GM19240 (cell line): ENCODE data around the gene PACC1.

Experiments used
- DNase-seq: peaks from one replicate; pipeline ENCODE4 v3.0.0; 2011; ENCODE audit warnings: low spot score; ENCODE audit not compliant: insufficient read length

Gene PACC1

DNA sequence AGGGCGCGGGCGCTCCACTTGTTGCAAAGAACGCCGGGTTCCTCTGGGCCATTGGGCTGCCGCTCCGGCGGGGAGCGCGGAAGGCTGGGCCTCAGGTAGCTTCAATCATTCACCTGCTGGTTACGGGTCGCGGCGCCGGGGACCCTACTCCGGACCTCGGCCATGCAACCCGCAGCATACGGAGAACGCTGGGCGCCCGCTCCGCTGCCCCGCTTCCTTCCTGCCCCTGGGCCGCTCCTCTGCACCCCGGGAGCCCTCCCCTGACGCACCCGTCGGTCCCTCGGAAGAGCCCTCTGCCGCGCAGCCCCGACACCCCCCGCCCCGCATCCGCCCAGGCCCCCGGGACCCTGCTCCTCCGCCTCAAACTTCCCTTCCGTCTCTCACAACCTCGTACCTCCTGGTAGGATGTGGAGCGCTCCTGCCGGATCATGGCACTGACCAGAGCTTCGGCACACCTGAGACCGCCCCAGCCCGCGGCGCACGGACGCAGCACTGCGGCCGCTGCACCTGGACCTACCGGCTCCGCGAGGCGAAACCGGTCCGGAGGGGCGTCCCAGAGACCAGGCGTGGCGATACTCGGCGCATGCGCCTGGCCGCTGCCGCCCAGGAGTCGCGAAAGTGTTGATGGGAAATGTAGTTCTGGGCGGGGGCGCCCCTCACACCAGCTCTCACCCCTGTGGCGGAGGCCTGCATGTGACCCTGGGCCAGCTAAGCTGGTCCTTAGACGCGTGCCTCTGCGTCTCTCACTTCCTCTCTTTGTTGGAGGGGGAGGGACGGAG, at the start of gene PACC1:
Gene PACC1 (minus strand): TSS at position 559 of the 779 bp plus-strand sequence. CDS start 129 bp downstream, at position 430.
- DNase-seq = peak; percentile 94

DNA sequence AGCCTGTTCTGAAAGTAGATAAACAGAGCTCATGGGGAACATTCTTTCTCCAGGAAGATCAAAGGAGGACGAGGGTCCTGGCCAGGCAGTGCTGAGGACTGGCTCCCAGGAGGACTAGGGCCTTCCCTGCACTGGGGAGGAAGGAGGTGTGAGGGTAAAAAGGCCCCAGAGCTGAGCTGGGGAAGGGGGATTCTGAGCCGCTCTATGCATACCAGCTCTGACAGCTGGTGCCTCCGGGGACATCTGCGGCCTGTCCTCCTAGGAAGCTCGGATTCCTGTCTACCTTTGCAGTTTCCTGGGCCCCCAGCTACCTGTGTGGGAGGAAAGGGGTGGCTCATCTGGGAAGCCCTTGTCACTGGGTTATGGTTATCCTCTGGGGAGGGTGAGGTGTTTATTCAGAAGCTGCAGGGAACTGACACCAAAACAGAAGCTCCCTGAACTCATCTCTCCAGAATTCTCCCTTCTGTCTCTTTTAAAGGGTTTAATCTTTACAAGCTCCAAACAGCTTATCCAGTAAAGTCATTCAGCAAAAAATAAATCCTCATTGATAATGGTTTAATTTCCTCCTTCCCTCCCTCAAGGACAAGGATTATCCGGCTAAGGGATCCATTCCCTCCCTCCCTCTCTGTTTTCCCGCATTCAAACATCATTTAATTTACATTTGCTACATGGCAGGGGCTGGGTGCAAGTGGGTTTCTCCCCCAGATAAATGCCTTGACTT, 49.0 kb upstream of the PACC1 start:
- DNase-seq = no peak

DNA sequence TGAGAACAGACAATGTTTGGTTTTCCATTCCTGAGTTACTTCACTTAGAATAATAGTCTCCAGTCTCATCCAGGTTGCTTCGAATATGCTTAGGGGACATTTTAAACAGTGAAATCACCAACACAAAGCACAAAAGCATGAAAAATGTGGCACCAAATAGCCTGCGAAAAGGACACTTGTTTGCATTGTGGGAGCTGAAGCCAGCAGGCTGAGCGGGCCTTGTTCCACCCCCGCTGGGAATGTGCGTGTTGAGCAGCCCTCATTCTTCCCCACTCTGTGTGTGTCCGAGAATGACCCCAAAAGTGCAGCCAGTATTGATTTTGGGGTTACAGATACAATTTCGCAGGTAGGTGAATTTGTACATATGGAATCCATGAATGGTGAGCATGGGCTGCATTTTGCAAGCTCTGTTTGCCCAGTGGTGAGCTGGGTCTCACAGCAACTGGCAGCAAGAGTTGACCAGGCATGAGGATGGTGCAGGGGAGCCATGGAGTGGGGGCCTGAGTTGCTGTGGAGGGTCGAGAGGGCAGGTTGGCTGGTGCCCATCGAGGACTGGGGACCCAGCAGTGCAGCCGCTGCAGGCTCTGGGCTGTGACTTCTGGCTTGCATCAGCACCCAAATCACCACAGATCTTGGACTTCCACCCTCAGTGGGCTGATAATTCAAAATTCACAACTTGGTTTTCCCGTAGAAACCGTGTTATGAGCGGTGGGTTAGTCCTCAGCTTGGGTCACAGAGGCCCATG, 47.4 kb upstream of the PACC1 start:
- DNase-seq = no peak

DNA sequence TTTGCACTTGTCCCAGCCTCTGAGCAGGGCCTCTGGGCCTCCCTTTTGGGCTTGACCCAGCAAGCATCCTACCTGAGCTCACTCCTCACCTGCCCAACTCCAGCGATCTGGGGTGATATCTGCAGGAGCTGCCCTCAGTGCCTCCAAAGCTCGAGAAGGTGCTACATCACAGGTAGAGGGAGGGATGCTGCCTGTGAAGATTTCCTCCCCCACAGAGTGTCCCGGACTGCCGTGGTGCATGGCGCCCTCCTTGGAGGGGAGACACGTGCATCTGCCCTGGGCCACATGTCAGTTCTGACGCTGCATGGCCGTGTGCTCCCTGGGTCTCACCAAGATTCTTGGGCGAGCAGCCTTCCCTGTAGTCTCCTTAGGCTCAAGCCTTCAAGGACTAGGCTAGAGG, 45.7 kb upstream of the PACC1 start:
- no peak for DNase-seq

DNA sequence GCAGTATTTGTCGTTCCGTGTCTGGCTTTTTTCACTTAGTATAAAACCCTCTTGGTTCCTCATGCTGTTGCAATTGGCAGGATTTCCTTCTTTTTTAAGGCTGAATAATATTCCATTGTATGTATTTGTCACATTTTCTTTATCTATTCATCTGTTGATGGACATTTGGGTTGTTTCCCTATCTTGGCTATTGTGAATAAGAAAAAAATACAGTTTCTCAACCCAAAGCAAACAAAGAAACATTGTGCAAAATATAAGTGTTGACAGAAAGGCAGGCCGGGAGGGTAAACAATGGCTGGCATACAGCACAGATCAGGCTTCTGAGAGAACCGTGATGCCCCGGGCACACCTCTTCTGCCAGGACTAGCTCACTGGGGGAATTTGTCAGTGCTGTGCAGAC, 45.0 kb upstream of the PACC1 start:
- no peak for DNase-seq

DNA sequence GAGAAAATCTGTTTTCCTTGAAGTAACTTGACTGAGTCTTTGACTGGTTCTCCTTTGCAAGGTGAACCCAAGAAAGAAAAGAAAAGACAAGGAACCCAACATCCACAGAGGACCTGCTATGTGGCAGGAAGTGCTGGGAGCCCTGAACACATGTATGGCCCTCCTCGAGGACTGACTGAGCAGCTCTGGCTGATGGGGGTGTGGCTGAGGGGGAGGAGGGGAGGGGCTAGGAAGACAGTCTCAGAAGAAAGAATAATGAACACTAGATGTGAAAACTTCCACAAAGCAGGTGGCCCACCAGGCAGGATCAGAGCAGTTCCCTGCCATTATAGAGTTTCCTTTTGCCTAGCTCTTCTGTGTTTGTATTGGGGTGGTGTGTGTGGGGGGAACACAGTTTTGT, 44.1 kb upstream of the PACC1 start:
- DNase-seq = no peak

DNA sequence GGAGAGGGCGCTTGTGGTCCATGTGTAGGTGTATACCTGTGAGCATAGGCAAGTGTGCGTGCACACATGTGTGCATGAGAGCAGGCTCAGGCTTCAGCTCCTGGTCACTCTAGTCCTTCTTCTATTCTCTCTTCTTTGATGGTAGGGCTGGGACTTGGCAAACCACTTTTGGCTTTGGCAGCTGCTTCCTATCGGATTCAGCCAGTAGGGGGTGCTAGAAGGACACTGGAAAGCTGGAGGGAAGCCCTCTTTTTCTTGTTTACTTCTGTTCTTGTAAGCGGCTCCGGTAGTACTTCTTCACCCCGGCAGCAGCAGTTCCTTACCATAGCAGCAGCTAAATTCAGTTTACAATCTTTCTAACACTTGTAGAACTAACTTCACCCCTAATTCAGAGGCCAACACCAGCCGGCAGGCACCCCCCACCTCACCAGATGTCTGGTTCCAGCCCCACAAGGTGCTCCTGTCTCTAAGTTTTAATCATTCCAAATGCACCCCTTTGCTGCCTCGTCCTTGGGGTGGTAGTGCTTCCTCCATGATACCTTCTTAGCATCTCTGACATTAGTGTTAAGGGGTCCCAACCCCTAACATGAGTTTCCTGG, 43.2 kb upstream of the PACC1 start:
- DNase-seq = peak; percentile 48

DNA sequence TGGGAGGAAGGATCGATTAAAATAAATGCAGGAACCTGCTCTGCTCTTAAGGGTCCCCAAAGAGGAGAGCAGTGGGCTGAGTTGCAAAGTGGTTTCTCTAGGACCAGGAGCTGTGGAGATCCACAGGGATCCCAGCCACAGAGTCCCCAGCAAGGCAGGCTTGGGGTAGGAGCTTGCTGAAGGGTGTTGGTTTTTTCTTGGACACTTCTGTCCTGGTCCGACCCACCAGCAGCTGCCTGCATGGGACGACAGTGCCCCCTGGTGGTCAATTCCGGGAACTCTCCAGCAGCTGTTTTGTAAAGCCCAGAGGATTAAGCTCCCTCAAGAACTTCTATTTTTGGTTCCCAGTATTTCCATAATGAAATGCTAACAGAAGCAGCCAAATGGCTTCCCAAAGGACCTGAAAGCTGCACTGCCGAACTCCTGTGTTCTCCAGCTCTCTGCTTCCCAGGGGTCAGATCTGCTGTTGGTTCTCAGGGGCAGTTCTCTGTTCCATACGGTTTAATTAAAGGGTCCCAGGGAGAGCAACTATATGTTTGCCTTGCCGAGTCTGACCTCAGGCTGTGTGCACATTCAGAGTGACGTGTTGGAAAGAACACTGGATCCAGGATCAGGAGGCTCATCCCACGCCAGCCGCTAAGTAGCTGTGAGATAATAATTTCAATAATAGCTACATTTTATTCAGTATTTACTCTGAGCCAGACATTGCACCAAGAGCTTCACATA, 41.3 kb upstream of the PACC1 start:
- DNase-seq = peak; percentile 81

DNA sequence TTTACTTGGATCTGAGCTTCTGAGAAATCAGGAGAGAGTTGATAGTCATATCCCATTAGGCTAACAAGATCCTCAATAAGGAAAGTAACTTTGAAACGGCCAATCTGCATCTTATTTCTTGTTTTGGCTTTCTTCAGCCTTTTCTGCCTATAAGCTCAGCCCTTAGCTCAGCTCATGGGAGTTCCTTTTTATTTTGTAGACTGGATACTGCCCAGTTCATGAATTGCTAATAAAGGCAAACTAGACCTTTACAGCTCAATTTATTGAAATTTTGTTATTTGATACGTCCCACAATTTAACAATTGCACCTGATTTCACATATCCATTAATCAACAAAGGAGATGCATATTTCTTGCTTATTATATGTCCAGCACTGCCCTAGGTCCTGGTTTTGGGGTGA, 40.7 kb upstream of the PACC1 start:
- DNase-seq = no peak

DNA sequence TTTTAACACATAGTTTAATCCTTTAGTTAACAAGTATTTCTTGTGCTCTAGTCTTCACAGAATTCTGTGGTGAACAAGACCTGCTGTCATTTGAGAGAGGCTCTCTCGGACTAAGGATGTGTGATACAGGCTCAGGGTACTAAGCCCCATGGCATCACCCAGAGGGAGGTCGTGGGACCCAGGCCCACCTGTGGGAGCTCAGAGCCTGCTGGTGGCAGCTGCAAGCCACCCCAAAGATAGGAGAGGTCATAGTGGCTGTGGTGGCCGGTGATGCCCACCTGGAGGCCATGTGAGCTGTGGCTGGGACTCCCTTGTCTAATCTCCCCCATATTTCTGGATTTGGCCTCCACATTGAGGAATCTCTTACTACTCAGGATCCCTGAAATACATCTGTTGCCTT, 40.1 kb upstream of the PACC1 start:
- DNase-seq = no peak

DNA sequence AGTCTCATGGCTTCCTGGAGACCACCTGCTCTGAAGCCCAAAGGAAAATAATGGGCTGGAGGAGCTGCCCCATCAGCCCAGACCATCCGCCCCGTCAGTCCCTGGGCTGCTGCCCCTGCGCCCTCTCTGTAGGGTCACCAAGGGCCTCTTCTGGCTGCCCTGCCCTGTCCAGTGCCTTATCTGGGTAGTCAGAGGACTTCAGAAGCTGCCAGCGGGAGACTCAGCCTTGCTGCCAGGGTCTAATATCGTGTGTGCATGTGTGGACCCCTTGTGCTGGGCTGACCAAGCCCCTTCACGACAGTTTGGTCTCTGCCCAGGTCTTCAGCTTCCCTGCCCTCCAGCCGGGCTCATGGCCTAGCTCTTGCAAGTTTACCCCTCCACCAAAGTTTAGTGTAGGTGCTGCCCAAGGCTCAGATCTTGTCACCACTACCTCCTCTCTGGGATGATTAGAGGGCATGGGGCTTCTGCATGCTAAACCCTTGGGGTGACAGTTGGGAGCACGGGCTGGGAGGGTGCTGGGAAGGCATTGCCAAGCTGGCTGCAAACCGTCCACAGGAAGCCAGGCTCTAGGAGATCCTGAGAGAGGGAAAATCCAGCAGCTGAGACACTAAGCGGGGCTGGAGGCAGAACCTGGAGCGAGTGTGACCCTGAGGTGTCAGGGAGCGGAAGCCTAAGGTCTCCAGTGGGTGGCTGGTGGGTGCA, 38.6 kb upstream of the PACC1 start:
- DNase-seq = no peak

DNA sequence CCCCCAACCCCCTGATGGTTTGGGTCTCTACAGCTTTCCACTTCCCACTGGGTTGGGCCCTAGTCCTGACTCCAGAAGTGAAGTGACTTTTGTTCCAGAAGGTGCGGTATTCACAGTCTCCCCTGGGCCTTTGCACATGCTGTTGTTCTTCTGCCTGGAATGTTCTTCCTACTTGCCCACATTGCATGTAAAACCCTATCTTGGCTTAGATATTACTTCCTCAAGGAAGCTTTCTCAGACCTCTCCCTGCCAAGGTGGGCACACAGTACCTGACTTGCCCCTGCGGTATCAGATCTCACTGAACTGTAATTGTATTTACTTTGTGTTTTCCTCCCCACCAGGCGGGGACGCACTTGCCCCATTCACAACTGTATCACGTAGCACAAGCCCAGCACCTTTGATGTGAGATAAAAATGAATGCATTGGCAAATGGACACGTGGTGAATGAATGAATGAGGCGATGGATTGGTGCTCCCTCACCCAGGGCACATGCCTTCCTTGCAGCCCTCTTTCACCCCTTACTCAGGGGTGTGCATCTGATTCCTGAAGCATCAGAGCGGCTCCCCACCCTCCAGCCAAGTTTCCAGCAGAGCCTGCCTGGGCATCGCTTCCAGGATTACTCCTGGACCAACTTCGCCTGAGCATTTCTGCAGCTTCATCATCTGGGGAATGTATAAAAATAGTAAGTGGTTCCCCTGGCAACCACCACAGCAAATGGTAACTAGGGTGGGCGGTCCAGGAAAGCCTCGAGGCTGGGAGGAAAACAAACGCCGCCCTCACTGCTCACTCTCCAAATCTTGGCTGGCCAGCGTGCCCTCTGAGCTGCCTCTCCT, 37.9 kb upstream of the PACC1 start:
- no peak for DNase-seq

DNA sequence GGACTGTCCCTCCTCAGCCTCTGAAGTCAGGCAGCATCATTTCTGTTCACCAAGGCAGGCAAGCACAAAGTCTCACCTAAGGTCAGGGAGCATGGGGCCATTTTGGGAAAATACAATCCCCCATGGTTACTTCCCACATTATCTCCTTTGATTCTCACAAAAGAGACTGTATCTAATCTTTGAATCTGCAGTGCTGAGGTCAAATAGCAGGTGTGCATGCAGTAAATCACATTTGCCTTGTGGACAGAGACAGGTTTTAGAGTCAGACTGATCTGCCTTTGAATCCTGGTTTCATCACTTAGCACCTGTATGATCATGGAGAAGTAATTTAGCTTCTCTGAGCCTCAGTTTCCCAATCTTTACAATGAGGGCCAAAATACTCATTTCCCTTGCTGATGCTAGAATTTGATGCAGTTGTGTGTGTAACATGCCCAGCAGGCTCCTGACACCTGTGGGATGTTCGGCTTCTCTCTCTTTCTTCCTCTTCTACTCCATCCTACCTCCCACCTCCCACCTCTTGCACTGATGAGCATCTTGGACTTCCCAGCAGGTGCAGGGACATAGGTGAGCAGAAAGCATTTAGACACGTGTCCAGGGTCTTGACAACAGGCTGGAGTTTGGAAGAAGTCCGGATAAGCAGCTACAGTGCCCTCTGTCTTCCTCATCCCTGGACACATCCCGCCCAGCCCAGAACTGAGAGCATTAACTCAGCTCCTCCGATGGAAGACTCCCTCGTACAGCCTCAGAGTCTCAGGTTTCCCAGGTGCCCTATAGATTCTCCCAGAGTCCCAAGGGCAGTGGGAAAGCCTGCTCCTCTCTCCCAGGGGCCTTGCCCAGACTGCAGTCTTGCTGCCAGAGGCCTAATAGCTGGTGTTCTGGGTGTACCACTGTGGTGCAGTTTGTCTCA, 37.0 kb upstream of the PACC1 start:
- DNase-seq = no peak

DNA sequence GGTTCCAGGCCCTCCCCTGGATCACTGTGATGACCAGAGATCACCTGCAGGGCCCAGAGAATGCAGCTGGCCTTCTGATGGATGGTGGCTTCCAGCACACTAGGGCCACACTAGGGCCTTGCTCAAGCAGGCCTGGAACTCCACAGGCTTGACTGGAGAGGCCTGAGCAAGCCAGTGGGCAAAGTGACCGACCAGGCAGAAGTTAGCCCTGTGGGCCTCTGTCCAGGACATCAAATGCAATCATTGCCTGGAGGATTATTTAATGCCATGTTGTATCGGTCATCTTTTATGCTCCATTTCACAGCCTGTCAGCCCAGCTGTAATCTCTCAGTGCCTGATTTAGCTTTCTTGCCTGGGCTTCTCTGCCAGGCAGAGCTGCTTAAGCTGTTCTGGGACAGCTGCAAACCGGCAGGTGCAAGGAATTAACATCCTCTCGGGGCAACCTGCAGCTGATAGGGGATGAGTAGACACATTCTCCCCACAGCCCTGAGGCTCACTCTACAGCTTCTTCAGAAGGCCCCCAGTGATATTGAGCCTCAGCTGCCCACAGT, 35.7 kb upstream of the PACC1 start:
- DNase-seq = no peak

DNA sequence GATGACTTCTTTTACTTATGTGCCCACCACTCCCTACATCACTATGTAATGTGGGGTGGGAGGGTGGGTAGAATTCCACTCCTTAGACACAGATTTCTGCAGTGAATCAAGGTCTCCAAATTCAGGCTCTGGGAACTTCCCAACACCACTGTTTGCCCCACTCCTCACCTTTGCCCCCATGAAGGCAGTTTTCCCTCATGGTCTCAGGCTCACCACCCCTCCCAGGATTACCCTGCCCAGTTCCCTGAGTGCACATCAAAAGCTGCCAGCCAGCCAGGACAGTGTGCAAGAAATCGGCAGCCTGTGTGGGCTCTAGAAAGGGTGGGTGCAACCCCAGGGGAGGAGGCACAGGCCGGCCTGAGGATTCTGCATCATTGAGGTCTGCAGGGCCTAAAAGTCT, 32.8 kb upstream of the PACC1 start:
- no peak for DNase-seq

DNA sequence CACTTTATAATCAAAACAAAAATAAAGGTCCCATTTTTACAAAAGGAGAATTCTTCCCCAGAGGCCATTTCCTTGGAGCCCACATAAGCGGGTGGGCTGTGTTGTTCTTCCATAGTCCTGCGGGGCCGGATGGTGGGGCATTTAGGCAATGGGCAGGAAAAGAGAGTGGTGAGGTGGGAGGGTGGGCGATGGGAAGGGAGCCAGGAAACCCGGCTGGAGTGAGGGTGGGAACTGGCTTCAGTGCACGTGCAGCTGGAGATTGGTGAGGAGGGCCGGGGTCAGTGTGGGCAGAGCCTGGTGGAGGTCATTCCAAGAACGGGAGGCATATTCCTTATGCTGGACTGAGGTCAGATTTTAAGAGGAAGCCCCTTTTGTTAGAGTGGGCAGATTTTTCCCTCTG, 31.6 kb upstream of the PACC1 start:
- DNase-seq = no peak

DNA sequence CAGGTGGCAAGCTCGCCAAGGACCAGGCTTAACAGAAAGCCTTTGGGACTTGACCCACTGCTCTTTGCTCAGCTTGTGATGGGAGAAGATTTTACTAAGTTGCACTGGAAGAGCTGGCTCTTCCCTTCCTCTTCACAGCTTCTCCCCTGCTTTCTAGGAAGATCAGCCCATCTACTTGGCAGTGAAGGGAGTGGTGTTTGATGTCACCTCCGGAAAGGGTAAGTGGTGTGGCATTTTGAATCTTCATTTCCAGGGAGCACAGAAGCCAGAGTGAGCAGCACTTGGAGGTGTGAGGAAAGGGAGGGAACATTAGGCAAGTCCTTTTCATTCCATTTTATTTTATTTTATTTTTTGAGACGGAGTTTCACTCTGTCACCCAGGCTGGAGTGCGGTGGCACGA, 27.7 kb upstream of the PACC1 start:
- no peak for DNase-seq

DNA sequence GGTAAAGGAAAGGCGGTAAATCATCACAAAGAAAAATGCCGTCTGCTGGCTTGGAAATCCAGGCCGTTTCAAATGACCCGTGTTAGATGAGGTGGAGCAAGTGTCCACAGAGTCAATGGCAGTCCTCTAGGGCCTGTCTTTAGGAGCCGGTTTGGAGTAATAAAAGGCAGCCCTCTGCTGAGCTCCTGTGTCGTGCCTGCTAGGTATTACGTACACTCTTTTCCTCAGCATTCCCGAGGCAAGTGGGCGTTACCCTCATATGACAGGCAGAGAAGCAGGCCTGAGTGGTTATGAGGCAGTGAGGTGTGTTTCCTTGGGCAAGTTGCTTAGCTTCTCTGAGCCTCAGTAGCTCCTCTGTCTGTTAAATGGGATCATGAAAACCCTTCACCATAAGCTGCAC, 25.7 kb upstream of the PACC1 start:
- DNase-seq = no peak
